ENCODE measurements around the gene GABRA4.

Gene GABRA4

DNA sequence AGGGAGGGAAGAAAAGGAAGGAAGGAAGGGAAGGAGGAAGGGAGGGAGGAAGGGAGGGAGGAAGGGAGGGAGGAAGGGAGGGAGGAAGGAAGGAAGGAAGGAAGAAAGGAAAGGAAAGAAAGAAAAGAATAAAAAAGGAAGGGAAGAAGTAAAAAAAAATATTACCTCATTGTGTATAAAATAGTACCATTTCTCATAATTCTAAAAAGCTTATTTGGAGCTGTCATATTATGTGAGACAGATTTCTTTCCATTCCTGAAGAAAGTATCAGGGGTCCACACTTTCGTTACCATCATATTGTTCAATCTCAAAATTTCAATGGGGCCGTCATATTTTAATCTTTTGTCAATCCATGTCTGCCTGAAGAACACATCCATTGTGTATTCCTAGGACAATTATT lies 16.1 kb downstream of the GABRA4 start:
- no peak for DNase-seq

DNA sequence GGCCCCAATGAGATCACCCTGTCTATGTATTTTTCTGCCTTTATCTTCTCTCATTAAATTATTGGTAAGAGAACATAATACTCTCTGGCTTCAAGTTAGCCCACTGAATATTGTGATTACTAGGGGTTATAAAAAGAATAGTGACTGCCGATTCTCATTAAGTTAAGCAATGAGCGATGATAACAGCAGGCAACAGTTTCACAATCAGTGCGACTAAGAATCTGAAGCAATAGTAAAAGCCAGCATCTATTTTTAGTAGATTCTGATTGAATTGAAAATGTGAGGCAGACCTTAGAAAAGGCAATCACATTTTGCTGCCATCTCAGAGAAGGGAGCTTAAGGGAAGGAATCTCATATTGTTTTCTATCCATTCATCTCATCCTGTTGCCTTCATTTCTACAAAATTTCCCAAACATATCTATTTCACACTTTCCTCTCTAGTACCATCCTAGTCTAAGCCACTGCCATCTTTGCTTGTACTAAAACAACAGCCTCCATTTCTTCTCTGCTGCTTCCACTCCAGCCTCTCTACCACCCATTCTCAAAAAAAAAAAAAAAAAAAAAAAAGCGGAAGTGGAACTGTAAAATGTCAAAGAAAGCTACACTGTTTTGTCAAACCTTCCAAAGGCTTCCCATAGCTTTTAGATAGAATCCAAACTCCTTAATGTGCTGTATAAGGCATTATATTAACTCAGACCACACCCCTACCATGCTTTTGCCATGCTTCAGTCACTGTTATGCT lies 17.4 kb downstream of the GABRA4 start:
- DNase-seq = no peak

DNA sequence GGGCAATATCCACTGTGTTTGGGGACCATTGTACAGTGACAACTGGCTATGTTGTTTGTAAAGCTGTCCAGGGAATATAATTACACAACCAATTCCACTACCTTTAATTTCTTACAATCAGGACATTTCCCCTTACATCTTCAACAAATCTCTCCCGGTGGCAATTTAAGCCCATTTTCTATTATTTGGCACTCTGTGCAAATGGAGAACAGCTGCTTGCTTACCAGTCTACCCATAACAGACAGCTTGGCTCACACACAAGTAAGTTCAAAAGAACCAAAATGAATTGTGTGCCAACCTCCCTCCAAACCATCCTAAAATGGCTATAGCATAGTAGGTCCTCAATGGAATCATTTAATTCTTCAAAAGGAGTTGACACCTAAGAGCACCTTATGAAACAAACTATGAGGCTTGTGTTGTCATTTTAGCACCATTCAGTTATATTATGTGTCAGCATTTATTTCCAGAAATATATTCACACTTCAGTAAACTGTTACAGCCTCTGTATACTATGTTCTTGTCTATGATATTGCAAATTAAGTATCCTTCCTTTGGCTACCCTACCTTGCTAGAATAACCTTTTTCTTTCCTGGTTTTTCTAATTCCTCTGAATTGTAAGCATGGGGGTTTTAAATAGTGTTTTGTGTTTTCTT lies 18.4 kb downstream of the GABRA4 start:
- DNase-seq = no peak

DNA sequence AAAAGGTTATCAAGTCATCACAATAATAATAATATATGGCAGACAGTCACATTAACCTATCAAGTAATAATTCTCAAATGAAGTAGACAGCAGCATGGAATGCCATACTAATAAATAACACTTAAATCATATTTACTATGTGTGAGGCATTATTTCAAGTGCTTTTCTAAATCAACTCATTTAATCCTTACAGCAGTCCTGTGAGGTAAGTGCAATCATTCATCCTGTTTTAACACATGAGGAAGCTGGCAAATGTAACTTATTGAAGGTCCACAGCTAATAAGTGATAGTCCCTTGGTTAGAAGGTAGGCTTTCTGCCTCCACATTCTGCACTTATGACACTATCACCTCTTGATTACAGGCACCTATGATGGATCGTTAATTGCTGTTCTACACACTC lies 24.5 kb downstream of the GABRA4 start:
- no peak for DNase-seq

DNA sequence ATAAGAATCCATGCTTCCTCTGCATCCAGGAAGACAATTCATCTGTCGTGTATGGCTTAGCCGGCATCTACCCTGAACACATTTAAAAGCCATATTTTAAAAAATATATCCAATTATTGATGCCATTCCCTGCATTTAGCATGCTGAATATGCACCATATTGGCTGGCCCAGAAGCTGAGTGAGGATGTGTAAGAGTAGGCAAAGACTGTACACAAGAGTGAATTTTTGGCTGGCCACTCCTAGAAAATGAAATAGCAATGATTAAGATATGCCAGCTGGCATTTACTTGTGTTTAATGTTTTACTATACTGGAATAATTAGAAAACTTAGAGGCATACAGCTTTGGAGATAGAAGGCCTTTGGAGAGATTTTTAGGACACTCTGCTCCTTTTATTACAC lies 25.8 kb downstream of the GABRA4 start:
- no peak for DNase-seq

DNA sequence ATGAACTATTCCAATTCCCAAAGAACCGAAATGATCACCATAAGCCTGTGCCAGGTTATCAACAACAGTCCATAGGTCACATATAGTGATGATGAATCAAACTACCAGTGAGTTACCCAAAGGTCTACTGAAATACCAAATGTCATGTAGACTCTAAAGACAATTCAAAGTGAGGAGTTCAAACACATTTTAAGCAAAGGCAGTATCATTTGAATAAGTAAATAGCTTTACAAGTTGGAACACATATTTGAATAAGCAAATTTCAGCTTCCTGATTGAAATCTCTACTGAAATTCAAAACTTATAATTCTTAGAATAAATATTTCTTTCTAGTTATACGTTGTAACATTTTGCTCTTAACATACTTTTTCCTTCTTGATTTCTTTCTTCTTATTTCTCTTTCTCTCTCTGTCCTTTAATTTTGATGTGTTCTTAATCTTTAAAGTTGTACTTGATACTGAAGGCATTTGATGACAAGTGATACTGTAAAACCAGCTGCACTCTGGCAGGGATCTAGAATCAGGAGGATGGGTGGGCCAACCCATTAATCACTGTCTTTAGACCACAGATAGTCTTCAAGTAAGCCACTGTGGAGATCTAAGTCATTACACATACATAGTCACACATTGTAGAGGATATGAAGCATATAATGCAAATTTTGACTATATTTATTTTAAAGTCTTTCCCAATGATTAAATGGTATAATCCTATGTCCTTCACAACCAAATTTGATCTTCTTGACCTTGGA lies 34.5 kb downstream of the GABRA4 start:
- DNase-seq = no peak

DNA sequence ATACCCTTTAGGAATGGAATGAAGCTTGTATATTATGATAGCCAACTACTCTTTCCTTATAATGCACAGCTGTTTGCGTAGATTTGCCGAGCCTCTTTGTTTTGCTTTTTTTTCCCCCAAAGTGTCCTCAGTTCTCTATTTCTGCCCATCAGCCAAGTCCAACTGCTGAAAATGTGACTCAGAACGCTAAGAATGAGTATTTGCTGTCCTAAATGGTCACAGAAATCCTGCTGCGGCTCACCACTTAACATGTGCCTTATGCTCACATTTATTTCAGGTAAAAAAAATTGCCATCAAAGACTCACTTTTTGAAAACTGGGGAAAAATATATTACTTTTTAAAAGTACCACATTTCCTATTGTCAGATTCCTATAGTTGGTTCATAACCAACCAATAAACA lies 36.9 kb downstream of the GABRA4 start:
- DNase-seq = no peak

DNA sequence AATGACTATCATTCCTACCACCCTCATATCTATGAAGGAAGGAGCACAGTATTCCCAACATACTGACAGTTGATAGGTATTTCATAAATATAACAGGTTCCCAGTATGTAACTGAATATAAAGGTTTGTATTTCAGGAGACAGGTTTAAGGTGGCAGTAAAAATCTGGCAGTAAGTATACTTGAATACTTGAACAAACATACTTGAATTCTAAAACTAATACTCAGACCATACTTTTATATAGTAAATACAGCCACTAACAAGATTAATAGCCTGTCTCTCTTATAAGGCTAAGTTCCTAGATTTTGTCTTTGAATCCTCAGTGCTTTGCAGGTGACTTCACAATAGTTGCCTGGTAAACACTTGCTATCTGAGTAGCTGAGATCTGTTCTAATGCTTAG lies 37.8 kb downstream of the GABRA4 start:
- no peak for DNase-seq

DNA sequence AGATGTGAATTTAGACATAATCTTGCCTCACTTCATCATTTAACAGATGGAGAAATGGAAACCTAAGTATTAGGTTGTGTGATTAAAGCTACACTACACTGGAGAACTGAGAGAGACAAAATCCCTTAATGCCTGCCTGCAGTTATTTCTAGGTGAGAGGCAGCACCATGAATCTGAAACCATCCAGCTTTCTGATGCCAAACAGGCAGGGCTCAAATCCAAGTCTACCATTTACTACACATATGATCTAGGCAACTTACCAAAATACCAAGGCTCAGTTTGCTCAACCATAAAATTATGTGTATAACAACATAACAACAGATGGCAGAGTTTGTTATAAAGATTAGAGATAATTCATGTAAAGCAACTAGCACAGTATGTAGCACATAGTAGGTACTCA lies 38.7 kb downstream of the GABRA4 start:
- no peak for DNase-seq

DNA sequence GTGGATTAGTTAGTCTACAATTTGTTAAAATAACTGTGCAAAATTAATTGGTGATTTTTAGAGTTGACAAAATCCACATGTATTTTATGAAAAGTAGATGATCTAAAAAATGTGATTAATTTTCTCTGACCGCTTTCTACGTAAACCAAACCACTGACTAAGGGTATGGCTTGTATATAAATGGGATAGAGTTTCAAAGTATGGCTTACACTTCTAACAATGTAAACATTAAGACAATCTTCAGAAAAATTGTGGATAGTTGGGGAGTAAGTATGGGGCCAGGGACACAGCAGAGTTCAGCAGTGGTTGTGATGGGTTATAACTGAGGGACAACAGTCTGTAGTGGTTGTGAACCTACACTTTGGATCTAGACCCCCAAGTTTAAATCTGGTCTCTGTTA lies 39.8 kb downstream of the GABRA4 start:
- DNase-seq = no peak

DNA sequence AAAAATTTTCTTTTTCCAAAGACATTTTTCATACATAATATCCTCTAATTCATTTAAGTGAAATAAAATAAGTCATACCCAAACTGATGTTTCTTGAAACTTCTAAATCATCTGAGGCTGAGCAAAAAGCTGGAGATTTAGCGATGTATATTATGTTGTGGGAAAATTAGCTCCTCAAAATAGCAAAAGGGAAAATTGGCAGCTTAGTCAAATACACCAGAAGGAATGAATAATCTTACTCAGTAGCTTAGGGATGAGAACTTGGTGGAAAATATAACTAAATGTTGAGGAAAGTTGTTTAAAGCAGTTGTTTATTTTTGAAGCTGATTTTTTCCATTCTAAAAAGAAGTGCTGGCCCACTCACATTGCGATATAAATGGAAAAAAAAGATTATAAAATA lies 40.9 kb downstream of the GABRA4 start:
- no peak for DNase-seq

DNA sequence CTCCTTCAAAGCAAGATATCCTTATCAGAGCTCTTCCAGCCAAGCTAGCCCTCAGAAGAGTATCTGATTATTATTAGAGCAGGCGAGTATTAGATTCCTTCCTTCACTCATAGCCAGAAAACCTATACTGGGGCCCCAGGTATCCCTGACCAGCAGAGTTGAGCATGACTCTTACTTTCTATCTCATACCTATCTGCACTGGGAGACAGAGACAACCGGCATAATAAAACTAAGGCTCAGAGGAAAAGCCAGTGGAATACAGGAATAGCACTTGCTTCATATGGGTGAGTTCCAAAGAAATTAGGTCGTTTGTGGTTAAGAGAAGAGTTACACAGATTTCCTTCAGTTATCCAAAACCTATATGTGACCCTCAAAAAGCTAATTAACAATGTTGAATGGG lies 42.6 kb downstream of the GABRA4 start:
- DNase-seq = no peak

DNA sequence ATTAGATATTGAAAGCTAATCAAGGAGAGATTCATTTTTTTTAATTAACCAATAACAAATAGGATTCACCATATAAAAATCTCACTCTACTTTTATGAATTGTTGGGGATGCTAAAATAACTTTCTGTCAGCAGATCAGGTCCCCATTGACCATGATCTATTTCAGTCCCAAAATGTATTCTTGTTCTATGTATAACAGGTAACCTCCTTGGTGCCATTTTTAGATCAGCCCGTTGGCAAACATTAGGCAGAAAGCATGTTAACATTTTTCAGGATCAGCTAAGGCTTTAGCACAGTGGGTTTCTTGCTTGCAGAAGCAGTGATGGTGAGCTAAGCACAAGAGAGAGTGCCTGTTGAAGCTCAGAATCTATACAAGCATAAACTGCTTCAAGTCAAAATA lies 43.6 kb downstream of the GABRA4 start:
- DNase-seq = no peak

DNA sequence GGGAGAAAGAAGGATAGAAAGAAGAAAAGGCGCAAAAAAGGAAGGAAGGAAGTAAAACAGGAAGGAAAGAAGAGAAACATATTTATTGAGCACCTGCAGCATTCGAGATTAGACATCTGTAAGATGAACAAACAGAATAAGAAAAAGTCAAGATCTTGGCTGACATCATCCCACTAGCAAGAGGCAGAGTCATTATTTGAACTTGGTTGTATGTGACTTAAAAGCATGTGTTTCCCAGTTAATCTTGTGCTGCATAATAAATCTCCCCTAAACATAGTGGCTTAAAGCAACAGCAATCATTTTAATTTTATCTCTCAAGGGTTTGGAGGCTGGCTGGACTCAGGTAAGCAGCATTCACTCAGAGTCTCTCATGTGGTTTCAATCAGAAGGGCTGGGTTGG lies 45.8 kb downstream of the GABRA4 start:
- no peak for DNase-seq

DNA sequence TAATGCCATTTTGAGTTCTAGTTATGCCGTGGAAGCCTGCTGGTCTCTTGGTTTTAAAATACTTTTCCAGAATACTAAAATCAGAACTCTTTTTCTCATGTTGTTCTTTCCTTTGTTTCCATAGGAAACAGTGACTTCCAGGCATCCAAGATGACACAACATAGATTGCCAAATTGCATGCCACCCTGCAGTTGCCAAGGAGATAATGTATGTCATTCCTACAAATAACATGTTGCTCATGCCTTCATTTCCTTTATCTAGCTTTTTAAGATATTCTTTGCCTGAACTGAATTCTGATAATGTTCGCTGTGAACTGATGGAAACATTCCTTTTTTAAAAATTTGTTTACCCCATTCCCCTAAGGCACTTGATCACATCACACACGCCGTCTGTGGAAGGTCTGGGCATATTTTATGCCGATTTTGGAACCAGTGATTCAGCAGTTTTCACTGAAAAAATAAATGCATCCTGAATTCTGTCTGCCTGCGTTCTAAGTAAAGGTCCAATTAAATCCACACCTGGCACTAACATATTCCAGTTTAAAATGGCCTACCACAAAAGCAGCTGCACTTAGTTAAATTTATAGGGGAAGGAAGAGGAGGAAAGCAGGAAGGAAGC lies 46.4 kb downstream of the GABRA4 start:
- DNase-seq = no peak

DNA sequence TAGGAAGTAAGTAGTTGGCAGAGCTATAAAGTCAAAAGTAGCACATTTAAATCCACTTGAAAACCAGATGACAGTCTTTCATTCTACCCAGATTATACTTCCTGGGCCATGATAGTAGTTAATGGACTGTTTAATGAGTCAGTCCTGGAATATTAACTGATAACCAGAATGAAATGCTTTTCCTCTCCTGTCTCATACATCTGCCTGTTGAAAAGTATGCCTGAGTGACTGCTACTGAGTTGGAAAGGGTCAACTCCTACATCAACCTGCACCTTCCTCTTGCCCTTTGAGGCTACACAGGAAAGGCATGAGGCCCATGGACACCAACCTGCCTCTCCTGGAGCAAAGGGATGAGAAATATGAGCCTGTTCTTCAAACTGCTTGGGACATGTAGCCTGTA lies 48.3 kb downstream of the GABRA4 start:
- no peak for DNase-seq

DNA sequence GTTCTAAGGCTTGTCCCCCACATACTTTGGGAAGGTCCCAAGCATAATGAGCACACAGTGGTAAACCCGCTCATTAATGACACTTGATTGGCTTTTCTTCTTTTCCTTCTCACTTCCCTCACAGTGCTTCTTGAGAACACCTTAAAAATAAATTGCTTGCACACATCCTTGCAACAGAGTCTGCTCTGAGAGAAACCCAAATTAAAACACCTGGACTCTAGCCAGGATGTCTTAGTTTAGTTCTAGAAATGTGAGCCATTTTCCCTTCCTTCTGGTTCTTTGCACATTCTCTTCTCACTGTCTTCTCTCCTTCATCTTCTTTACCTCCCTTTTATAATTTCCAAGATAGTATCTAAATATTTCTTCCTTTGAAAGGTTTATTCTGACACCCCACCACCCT lies 49.0 kb downstream of the GABRA4 start:
- DNase-seq = no peak

DNA sequence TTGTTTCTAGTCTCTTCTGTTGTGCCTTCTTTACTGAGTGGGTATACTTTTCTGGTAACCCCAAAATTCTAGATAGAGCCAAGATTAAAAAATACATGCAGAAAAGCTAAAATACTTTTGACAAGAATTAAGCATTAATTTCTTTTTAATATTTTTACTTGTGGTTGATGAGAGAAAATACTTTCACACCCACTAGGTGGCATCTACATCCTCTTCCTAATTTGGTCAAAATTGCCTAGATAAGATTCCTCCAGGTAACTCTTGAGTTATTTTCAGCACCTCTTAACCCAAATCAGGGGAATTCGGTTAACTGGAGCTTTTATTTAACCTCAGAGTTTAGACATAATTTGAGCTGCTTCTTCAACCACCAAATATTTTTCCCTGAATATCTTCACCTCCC lies 55.9 kb downstream of the GABRA4 start:
- DNase-seq = no peak

DNA sequence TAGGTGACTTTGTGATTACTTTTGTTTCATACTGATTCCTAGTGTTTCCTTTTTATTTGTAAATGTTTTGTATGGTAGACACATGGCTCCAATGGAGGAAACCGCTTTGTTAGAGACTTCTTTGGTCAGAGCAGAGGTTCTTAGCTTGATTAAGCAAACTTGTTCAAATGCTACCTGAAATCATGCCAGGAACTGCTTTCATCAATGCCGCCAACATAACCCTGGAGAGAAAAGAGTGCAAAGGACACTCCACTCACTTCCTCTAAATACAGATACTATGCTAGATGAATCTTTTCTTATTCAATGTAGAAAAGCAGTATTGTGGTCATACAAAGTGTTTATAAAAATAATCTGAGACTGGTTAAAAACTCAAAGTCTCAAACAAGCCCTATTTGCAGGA lies 58.7 kb downstream of the GABRA4 start:
- DNase-seq = no peak

DNA sequence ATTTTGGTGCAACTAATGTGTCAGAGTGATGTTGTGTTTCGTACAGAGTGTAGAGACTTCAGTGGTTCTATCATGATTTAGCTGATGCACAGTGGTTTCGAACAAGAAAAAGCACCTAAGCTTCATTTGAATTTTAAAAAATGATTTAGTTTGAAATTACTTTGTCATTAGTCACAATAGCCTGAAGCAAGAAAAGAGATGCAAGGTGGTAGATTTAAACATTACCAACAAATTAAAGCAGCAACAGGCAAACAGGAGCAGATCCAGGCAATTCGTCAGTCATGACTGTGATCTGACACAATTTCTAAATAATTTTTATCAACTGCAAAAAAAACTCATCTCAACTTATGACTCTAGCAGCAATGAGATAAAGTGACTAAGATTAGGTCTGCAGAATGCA lies 59.7 kb downstream of the GABRA4 start:
- DNase-seq = no peak

DNA sequence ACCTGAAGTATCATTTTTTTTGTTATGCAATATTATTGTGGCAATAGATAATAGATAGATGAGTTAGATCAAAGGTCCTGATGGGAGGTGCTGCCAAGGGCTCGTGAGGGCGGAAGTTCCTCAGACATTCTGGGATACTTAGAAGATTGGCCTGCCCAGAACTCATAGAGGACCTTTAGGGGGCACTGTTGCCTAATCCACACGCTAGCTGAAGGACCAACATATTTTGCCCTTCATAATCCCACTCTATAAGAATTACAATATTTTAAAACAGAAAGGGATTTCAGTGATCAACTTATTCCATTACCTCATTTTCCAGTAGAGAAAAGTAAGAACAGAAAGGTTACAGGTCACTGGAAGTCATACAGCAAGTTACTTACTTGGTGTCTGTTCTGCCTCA lies 61.4 kb downstream of the GABRA4 start:
- DNase-seq = no peak

DNA sequence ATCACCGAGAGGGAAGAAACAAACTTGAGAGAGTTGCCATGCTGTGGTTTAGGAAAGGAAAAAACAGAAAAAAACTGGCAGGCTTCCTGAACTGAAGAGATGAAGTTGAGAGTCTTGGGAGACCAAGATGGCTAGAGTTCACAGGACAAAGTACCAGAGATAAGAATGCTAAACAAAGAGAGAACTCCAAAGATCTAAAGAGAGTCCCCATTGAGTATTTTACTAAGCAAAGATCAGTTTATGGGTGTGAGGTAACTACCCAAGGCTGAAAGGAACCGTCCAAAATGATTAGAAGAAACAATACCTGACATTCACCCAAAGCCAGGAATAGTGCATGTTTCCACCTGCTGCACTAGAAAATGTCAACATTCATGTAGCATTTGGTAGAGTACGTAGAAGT lies 62.5 kb downstream of the GABRA4 start:
- no peak for DNase-seq

DNA sequence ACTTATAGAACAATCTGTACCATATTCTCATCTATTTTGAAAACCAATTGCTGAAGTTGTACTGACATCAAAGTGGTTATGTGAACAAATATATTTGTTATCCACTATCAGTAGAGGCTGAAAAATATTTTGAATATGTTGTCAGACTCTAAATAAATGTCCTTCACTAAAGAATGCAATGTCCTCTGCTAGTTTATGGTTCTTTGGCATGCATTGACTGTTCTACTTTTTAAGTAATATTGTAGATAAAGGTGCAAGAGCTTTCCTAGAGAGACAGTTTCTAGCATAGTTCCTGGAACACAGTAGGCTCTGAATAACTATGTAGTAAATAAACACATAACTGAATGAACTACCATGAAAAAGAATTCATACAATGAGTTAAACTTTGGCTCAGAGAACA lies 66.2 kb downstream of the GABRA4 start:
- DNase-seq = no peak
